HG03159 (cell line): ENCODE measurements around the gene PIN4.
A peak's percentile ranks its signal among the peaks of the same experiment; 100 is the strongest.
"Not testable (repeated sequence)": the region's sequence is repeated elsewhere in the genome, so short reads cannot be mapped to it uniquely, and the experiment has no call there.

ENCODE experiments used
- ATAC-seq: cut with Tn5 transposase; IDR thresholded peaks from one replicate; pipeline ENCODE4 v1.9.1; 2021; ENCODE audit warnings: mild to moderate bottlenecking, moderate library complexity; ENCODE audit not compliant: unreplicated experiment

Gene PIN4

GRCh38 chrX:72181178-72182125, at the start of gene PIN4:
Gene PIN4 (plus strand): TSS chrX:72181757. CDS start chrX:72181786, 29 bp downstream.
- ATAC-seq = peak; percentile 97

DNA sequence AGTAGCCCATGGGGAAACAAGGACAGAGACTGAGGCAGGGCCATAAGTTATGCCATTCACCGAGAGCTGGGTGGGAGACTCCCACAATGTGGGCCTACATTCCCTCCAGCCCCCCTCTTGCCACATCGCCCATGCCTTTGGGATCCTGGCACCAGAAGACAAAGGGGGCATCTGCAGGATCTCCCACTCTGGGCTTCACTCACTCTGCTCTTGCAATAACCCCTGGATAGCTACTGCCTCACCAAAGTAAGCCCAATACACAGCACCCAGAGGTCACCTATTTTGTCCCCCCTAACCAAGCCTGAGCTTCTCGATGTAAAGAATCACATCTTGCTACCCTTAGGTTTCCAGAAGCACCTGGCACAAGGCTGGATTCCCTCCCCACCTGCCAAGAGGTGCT, 49.1 kb upstream of the PIN4 start:
- ATAC-seq = no peak

- no peak for ATAC-seq
These were observed 47.6 kb upstream of the PIN4 start for GRCh38 chrX:72133851-72134546.

DNA sequence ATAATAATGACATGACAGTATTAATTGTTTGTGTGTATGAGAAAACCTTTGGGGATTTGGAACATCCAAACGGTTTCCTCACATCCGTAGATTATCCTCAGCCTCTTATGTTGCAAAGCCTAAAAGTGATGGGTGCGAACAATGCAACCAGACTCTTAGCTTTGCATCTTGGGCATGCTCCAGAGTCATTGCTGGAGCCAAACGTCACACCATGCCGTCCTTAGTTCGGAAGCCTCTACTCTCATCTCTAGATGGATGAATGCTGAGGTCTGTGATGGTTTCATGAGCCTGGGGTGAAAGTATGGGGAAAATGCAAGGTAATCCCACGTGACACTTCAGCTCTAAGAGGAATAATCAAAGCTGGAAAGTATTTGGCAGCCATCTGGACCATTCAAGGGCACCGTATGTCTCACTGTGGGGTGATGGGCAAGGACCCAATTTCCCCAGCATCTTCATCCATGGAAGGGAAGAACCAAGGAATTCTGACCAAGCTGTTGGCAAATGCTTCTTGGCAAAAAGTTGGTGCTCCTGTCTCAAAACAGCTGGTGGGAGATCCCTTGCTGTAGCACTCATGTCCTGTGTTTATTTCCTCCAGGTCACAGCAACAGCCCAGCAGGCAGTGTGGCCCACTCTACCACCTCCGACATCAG, 43.6 kb upstream of the PIN4 start:
- no peak for ATAC-seq

GRCh38 chrX:72139538-72139937, 42.0 kb upstream of the PIN4 start:
- ATAC-seq = no peak

DNA sequence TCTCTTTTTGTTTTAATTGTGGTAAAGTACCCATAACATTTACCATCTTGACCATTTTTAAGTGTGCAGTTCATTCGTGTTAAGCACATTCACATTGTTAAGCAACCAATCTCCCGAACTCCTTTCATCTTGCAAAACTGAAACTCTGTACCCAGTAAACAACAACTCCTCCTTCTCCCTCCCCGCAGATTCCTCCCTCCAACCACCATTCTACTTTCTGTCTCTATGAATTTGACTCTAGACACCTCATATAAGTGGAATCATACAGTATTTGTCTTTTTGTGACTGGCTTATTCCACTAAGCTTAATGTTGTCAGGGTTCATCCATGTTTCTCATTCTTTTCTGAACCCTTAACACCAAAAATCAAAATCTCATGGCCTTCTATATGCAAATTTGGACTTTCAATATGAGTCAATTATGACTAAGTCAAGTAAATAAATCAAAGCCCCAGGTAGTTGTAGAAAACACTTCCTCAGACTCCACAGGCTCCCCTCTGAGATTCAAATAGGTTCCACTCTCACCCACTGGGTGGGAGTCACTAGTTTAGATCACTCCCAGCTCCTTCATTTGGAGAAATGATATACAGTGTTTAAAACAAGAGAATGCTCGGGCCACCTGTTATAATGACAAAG, 40.1 kb upstream of the PIN4 start:
- peak; percentile 66 for ATAC-seq

DNA sequence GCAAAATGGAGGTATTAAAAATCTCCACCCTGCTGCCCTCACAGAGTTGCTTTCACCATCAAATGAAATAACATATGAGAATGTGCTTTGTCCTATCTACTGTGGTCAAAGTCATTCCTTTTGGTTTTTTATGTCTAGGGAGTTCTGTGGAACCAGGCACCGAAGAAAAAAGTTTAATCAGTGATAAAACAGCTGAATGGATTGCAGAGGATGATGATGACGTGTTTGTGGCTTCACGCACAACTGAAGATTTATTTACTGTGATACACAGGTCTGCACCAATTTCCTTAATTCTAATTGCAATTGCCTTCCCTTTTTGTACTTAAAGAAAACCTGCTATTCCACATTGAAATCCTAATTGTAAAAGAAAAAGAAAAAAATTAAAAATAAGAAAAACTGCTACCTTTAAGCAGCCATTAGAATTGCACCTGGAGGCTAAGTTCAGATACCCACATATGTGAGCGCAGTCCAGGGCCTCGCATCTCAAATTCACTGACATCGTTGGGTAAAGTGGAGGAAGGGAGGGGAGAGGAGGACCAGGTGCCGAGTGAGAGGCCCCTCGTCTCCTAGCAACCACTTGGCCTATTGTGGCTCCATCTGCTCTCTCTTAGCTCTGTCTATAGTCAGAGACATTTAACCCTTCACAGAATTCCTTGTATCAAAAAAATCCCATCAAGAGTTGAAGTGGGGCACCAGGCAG, 39.3 kb upstream of the PIN4 start:
- no peak for ATAC-seq

DNA sequence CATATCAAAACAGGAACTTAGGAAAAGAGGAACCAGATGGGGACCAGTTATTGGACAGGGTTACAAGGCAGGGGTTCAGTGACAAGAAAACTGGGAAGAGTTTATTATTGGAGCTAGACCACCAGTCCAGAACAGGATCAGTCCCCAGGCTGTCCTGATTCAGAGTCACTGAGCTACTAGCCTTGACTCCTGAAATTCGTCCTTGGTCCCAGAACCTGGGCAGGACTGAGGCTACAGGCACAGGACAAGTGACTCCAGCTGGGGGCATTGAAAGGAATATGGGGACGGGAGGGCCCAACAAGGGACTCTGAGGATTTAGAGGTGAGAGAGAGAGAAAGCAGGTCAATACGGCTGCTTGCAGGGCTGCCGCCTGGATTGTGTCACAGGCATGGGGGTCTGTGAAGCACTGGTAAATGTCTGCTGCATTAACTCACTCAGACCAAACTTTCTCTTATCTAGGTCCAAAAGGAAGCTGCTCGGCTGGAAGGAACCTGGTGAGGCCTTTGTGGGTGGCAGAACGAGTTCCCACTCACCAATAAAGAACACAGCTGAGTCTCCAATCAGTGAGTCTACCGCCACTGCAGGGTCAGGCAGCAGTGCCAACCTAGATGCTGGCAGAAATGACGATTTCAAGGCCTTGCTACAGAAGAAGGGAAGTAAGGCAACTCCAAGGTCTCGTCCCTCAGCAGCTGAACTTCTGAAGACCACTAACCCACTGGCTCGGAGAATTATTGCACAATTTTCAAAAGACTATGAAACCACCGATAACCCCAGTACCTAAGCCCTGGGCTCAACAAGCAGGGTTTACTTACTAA, 38.6 kb upstream of the PIN4 start:
- ATAC-seq = no peak

GRCh38 chrX:72143609-72143907, 38.0 kb upstream of the PIN4 start:
- ATAC-seq = no peak

GRCh38 chrX:72145181-72145580, 36.4 kb upstream of the PIN4 start:
- ATAC-seq = no peak

DNA sequence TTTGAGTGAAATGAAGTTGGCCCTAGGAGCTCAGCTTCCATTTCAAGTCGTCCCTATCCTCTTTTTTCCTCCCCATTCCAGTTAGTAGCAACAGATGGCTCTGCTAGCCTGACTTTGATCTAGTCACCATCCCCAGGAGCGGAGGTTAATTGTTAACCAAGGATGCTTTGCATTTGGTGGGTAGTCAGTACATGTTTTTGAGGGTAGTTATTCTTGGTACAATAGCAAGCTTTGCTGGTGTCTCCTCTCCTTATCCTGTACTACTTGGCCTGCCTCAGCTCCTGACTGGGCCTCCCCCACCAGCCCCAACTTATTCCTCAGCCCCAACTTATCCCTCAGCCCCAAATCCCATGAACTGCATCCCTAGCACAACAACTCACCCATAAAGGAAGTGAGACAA, 35.0 kb upstream of the PIN4 start:
- ATAC-seq = no peak

DNA sequence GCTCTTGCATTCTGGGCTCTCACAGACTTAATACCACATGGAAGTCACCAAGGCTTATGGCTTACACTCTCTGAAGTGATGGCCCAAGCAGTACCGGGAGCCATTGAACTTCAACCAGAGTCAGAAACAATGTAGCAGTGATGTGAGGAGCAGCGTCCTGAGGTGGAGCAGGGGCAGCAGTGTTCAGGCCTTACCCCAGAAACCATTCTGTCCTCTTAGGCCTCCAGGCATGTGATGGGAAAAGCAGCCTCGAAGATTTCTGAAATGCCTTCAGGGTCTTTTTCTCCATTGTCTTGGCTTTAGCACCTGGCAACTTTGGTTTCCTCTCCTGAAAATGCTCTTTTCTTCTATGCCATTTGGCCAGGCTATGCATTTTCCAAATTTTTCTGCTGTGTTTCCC, 22.8 kb upstream of the PIN4 start:
- no peak for ATAC-seq

DNA sequence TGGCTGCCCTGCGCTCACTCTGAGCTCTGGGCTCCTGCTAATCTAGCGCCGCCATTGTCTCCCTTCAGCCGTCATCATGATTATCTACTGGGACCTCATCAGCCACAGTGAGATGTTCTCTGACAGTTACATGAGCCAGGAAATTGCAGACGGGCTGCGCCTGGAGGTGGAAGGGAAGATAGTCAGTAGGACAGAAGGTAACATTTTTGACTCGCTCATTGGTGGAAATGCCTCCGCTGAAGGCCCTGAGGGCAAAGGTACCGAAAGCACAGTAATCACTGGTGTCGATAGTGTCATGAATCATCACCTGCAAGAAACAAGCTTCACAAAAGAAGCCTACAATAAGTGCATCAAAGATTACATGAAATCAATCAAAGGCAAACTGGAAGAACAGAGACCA, 21.8 kb upstream of the PIN4 start:
- no peak for ATAC-seq

DNA sequence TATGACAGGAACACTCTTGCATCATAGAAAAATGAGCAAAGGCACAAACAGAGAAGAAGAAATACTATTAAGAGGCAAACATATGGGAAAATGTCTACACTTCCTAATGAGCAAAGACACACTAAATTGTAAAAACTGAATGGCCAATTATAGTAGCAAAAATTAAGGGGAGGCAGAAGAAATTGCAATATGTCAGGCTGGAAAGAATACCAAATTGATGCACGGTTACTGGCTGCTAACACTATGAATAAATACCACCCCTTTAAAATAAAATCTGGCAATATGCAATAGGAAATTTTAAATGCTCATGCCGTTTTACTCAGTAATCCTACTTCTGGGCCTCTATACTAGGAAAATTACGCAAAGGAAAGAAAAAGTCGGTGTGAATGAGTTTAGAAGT, 16.0 kb upstream of the PIN4 start:
- ATAC-seq = no peak

DNA sequence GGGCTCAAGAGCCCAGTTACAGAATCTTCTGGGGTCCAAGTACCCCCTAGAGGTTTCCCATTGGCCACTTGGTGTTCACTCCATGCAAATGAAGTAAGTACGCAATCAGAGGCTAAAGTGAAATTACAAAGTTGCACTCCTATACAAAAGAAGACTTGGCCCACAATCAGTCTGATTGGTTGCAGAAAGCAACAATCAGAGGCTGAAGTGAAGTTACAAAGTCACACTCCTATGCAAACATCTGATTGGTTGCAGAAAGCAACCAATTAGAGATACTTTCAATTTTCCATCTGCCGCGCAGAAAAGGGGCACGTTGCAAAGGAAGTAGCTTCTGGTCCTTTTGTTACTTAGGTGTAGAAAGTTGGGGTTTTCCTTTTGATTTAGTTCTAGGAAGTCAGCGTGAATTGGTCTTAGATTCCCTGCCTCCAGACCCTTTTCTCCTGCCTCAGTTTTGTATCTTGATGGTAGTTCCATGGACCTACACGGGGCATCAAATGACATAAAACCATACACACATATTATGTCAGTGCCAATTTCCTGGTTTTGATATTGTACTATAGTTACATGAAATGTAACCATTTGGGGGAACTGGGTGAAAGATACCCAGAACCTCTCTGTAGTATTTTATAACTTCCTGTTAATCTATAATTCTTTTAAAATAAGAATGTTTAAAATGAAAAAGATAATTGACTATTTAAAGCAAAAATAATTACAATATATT, 12.4 kb upstream of the PIN4 start:
- no peak for ATAC-seq

- ATAC-seq = not testable (repeated sequence)
These were observed 5.3 kb upstream of the PIN4 start for GRCh38 chrX:72176289-72176688.

DNA sequence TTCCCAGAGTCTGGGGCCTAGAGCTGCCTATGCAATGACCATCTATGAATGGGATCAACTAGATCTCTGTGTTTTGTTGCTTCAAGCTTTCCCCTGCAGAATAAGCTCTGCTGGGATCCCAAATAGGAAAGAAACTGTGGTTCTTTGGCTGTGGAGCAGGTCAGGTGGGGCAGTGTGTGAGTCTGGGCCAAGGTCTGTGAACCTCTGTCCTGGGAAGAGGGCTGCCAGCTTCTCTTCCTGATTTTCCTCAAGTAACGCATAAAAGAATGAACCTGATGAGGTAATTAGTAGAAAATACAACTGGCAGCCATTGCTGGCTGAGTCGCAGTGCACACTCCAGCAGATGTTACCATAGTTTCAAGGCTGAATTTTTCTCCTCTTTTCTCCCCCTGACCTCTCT, 4.6 kb upstream of the PIN4 start:
- no peak for ATAC-seq

- no peak for ATAC-seq
These were observed 1.0 kb upstream of the PIN4 start for GRCh38 chrX:72180539-72180938.

GRCh38 chrX:72182924-72183323, 1.4 kb downstream of the PIN4 start:
- no peak for ATAC-seq
